WTC11 (cell line): ENCODE measurements around the gene UGT1A9.

Experiments used
- ATF2 ChIP-seq: sonication (generic); formaldehyde crosslinking; IDR thresholded peaks from 2 replicates; pipeline ENCODE4 v1.8.1; 2022; ENCODE audit warnings: low read depth, missing genetic modification reagents, borderline replicate concordance
- CBFB ChIP-seq: sonication (generic); formaldehyde crosslinking; IDR thresholded peaks from 2 replicates; pipeline ENCODE4 v1.8.1; 2022; ENCODE audit warnings: mild to moderate bottlenecking, low read depth, missing genetic modification reagents
- CREM ChIP-seq: sonication (generic); formaldehyde crosslinking; IDR thresholded peaks from 2 replicates; pipeline ENCODE4 v1.8.1; 2022; ENCODE audit warnings: mild to moderate bottlenecking, missing genetic modification reagents, moderate library complexity
- CTCF ChIP-seq: fragments of 200-600 bp; IDR thresholded peaks from 2 replicates; pipeline ENCODE4 v1.8.0; 2022; ENCODE audit warnings: antibody characterized with exemption
- FOXJ3 ChIP-seq: sonication (generic); formaldehyde crosslinking; IDR thresholded peaks from 2 replicates; pipeline ENCODE4 v1.9.0; 2021; ENCODE audit warnings: missing genetic modification reagents, mild to moderate bottlenecking, borderline replicate concordance
- JUN ChIP-seq: sonication (generic); formaldehyde crosslinking; IDR thresholded peaks from 2 replicates; pipeline ENCODE4 v1.8.0; 2023; ENCODE audit warnings: mild to moderate bottlenecking, missing genetic modification reagents
- NR2C2 ChIP-seq: sonication (generic); formaldehyde crosslinking; IDR thresholded peaks from 2 replicates; pipeline ENCODE4 v1.8.0; 2022; ENCODE audit warnings: mild to moderate bottlenecking, missing genetic modification reagents
- TEAD4 ChIP-seq: sonication (generic); formaldehyde crosslinking; IDR thresholded peaks from 2 replicates; pipeline ENCODE4 v1.8.0; 2022; ENCODE audit warnings: mild to moderate bottlenecking, missing genetic modification reagents
- ZNF138 ChIP-seq: sonication (generic); formaldehyde crosslinking; conservative IDR thresholded peaks from 2 replicates; pipeline ENCODE4 v1.8.1; 2022; ENCODE audit warnings: mild to moderate bottlenecking, moderate library complexity, missing genetic modification reagents
- ZNF219 ChIP-seq: sonication (generic); formaldehyde crosslinking; IDR thresholded peaks from 2 replicates; pipeline ENCODE4 v1.8.0; 2023; ENCODE audit warnings: missing genetic modification reagents, mild to moderate bottlenecking, borderline replicate concordance
- TF ChIP-seq, protein P1 (sequence below): sonication (generic); formaldehyde crosslinking; IDR thresholded peaks from 2 replicates; pipeline ENCODE4 v1.8.0; 2022; ENCODE audit warnings: mild to moderate bottlenecking, missing genetic modification reagents

GRCh38 chr2:233800208-233800607 is 128.5 kb downstream of the UGT1A9 start:
- no peak for TF ChIP-seq CTCF
- TF ChIP-seq FOXJ3 (CRISPR knock-in tag): no peak
- TF ChIP-seq CBFB: no peak
- TF ChIP-seq ZNF219 (CRISPR knock-in tag): no peak
- no peak for TF ChIP-seq TEAD4 (CRISPR knock-in tag)
- TF ChIP-seq ATF2 (CRISPR knock-in tag): no peak
- no peak for TF ChIP-seq JUN (CRISPR knock-in tag)
- no peak for TF ChIP-seq CREM (CRISPR knock-in tag)
- TF ChIP-seq, protein P1, sequence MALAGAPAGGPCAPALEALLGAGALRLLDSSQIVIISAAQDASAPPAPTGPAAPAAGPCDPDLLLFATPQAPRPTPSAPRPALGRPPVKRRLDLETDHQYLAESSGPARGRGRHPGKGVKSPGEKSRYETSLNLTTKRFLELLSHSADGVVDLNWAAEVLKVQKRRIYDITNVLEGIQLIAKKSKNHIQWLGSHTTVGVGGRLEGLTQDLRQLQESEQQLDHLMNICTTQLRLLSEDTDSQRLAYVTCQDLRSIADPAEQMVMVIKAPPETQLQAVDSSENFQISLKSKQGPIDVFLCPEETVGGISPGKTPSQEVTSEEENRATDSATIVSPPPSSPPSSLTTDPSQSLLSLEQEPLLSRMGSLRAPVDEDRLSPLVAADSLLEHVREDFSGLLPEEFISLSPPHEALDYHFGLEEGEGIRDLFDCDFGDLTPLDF (CRISPR knock-in tag): no peak
- TF ChIP-seq ZNF138: no peak
- no peak for TF ChIP-seq NR2C2 (CRISPR knock-in tag)
